OCI-LY3 (cell line): ENCODE measurements around the gene SWAP70.

Experiments used
- CTCF ChIP-seq: fragments of 200-600, 300-600 bp; sonication (generic); IDR thresholded peaks from 2 replicates; pipeline ENCODE4 v1.5.1; 2014; ENCODE audit warnings: antibody characterized with exemption, low read length, low read depth
- EZH2phosphoT487 ChIP-seq: fragments of 200-600 bp; shearing (Covaris generic); IDR thresholded peaks from 2 replicates; pipeline ENCODE4 v1.6.1; 2018; ENCODE audit warnings: antibody characterized with exemption, mixed run types, low read depth

DNA sequence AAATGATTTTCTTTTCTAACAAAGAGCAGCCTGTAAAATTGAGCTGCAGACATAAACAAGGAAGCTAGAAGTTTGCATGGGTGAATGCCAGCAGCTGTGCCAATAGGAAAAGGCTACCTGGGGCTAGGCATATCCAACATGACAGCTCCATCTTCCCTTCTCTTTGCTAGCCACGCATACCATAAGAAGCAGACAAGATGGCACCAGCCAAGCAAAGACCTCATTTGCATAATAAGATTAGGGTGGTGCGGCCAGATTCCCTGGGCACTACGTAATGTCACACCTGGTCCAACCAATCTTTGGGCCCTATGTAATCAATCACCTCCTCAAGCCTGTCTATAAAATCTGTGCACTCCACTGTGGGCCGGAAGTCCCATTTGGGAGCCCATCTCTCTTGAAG, 108.3 kb downstream of the SWAP70 start:
- TF ChIP-seq CTCF (no peak), EZH2phosphoT487 (no peak)
